HG03135 (cell line): ENCODE measurements around the gene POP7.
"Not testable (repeated sequence)": the region's sequence is repeated elsewhere in the genome, so short reads cannot be mapped to it uniquely, and the experiment has no call there.

ENCODE experiments used
- ATAC-seq: cut with Tn5 transposase; IDR thresholded peaks from one replicate; pipeline ENCODE4 v1.9.1; 2021; ENCODE audit warnings: mild to moderate bottlenecking, moderate library complexity; ENCODE audit not compliant: unreplicated experiment

The POP7 gene

DNA sequence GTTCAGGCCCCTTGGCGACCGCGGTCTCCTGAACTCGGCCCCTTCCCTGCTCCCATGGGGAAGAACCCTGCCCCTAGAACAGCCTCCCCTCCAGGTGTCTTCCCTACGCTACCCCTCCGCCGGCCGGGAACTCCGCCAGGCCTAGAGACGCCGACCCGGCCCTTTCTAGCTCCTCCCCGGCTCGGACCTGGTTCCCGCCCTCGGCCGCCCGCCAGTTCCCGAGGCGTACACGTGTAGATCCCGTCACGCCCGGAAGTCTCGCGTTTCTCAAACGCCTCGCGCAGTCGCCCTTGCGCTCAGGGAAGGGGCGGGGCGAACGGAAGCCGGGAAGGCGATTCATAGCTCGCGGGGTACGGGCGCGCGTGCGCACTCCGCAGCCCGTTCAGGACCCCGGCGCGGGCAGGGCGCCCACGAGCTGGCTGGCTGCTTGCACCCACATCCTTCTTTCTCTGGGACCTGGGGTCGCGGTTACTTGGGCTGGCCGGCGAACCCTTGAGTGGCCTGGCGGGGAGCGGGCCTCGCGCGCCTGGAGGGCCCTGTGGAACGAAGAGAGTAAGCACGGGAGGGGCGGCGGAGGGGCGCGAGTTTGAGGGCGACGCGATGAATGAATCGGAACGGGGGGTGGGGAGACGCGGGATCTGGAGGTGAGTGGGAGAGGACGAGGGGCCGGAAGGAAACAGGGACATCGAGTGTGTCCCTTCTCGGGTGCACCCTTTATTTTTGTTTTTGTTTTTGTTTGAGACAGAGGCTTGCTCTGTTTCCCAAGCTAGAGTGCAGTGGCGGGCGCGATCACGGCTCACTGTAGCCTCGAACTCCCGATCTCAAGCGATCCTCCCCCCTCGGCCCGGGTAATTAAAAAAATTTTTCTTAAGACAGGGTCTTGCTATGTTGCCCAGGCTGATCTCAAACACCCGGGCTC lies at the start of gene POP7:
Gene POP7 (plus strand): TSS at position 369 of the 919 bp plus-strand sequence. CDS start 710 bp downstream, outside the sequence.
- ATAC-seq, result peak; percentile 84

DNA sequence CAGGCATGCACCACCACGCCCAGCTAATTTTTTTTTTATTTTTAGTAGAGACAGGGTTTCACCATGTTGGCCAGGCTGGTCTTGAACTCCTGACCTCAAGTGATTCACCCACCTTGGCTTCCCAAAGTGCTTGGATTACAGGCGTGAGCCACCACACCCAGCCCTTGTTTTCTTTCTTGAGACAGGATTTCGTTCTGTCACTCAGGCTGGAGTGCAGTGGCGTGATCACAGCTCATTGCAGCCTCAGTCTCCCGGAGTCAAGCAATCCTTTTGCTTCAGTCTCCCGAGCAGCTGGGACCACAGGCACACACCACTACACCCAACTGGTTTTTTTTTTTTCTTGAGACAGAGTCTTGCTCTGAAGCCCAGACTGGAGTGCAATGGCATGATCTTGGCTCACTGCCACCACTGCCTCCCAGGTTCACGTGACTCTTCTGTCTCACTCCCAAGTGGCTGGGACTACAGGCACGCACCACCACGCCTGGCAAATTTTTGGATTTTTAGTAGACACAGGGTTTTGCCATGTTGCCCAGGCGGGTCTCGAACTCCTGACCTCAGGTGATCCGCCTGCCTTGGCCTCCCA lies 43.6 kb upstream of the POP7 start:
- not testable (repeated sequence) for ATAC-seq

DNA sequence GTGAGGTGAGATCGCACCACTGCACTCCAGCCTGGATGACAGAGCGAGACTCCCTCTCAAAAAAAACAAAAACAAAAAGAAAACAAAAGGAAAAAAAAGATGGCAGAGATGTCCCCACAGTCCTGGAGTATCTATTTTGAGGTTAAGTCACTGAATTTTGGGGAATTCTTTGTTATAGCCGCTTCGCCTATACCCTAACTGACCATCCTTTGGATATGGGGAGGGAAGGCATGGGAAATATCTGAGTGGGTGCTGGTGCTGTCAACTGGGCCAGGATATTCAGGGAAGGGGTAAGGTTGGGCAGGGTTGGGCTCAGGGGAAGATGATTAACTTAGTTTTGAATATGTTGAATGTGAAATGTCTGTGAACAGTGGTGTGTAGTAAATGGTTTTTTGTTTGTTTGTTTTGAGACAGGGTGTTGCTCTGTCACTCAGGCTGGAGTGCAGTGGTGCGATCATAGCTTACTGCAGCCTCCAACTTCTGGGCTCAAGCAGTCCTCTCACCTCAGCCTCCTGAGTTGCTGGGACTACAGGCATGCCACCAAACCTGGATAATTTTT lies 40.7 kb upstream of the POP7 start:
- no peak for ATAC-seq

DNA sequence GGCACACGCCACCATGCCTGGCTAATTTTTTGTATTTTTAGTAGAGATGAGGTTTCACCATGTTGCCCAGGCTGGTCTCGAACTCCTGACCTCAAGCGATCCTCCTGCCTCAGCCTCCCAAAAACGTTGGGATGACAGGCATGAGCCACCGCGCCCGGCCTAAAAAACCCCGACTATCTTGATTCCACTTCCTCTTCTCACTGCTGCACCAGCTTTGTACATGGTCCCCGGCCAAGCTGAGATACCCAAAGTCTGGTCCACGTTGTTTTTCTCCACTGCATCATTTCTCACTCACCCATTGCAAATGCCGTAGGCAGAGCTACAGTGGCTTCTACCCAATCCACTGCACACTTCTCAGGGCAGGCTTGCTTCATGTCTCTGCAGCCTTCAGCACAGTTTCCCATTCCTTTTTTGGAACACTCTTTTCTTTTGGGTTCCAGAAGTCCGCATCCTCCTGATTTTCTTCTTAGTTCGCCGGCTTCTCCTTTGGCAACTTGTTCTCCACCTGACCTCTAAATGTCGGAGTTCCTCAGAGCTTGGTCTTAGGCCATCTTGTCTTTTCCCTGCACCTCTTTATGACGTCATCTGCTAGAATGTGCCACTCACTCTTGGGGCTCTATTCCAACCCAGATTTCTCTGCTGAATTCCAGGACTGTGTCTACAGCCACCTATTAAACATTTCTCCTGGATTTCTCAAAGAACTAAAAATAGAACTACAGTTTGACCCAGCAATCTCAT lies 38.4 kb upstream of the POP7 start:
- no peak for ATAC-seq

DNA sequence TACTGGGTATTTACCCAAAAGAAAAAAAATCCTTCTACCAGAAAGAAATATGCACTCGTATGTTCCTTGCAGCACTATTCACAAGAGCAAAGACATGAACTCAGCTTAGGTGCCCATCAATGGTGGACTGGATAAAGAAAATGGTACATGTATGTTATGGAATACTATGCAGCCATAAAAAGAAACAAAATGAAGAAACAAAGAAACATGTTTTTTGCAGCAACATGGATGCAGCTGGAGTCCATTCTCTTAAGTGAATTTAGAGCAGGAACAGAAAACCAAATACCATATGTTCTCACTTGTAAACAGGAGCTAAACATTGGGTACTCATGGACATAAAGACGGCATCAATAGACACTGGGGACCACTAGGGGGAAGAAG lies 37.9 kb upstream of the POP7 start:
- ATAC-seq, result no peak

DNA sequence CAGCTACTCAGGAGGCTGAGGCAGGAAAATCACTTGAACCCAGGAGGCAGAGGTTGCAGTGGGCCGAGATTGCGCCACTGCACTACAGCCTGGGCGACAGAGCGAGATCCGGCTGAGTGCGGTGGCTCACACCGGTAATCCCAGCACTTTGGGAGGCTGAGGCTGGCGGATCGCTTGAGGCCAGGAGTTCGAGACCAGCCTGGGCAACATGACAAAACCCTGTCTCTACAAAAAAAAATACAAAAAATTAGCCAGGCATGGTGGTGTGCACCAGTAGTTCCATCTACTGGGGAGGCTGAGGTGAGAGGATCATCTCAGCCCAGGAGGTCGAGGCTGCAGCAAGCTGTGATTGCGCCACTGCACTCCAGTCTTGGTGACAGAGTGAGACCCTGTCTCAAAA lies 36.8 kb upstream of the POP7 start:
- not testable (repeated sequence) for ATAC-seq

DNA sequence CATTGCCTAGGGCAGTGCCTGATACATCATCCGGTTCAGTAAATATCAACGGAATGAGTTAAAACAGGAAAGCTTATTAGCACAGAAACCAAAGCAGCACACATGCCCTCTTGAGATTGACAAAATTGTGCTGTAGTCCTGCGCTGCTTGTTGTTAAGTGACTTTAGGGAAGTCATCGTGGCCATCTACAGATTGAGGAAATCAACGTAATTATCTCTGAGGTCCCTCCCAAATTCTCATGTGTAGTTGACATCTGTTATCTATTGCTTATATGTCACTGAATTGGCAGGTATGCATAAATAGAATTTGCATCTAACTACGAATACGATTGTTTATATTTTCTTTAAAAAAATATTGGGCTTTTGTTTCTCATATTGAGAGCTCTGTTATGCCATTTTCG lies 35.8 kb upstream of the POP7 start:
- no peak for ATAC-seq

DNA sequence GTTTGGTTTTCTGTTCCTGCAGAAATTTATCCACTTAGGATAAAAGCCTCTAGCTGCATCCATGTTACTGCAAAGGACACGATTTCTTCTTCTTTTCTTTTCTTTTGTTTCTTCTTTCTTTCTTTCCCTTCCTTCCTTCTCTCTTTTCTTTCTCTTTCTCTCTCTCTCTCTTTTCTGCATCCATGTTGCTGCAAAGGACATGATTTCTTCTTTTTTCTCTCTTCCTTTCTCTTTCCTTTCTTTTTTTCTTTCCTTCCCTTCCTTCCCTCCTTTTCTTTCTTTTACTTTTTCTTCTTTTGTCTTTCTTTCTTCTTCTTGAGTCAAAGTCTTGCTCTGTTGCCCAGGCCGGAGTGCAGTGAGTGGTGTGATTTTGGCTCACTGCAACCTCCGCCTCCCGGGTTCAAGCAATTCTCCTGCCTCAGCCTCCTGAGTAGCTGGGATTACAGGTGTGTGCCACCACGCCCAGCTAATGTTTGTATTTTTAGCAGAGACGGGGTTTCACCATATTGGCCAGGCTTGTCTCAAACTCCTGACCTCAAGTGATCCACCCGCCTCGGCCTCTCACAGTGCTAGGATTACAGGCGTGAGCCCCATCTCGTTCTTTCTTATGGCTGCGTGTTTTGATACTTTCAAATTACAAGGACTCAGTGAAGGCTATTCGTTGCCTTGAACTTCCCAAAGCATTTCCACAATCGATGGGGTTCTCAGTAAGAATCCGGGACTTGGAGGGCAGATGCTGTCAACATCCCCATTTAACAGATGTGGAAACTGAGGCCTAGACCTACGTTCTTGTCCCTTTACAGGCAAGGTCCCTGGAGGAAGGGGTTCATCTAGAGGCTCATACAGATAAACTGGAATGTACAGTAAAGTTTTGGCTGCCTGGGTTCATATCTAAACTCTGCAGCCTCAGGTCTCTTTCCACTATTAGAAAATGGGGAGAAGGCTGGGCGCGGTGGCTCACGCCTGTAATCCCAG lies 34.3 kb upstream of the POP7 start:
- ATAC-seq, result no peak

DNA sequence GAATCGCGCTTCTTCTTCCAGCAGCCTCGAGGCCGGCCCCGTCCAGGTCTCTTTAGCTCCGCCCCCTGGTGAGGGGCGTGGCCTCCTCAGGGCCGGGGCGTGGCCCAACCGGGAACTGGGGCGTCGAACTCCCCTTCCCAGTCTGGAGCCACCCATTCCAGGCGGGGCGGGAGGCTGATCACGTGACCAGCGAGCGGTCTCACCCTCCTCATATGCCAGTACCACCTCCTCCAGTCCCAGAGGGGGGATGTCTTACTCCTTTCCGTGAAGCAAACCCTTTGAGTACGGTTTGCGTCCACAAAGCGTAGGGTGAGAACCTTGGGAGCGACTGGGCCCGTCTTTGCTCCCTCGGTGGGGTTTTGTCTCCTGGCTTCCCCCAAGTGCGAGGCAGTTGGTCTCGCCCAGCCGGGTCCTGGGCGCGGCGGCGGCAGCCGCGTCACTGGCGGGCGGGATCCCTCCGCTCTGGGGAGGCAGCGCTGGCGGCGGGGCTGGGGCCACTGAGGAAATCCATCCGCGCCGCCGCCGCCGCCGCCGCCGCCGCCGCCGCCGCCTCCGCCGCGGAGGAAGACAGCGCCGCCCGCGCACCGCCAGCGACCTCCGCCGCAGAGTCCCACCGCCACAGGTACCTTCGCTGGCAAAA lies 32.5 kb upstream of the POP7 start, which contains the start of gene GNB2:
Gene GNB2 (plus strand): TSS at position 439 of the 640 bp plus-strand sequence. CDS start 2,526 bp downstream, outside the sequence.
- peak; percentile 50 for ATAC-seq

DNA sequence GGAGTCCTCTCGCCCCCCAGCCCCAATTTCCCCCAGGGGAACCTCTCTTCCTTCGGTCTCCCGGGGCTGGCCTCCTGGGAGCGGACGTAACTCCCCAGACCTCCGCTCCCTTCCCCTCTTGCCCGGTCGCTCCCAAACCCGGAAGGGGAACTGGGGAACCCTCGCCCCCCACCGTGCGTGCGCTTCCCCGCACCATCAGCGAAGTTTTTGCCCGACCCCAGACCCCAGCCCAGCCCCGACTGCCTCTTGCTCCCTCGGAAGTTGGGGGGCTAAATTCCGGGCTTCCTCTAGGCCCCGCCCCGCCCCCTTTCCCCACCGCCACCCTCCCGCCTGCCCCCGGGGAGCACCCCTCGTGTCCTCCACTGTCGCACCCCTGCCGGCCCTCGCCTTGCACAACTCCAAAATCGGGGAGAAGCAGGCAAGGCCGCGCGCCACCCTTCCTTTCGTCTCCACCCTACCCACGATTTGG lies 31.9 kb upstream of the POP7 start:
- ATAC-seq, result no peak

DNA sequence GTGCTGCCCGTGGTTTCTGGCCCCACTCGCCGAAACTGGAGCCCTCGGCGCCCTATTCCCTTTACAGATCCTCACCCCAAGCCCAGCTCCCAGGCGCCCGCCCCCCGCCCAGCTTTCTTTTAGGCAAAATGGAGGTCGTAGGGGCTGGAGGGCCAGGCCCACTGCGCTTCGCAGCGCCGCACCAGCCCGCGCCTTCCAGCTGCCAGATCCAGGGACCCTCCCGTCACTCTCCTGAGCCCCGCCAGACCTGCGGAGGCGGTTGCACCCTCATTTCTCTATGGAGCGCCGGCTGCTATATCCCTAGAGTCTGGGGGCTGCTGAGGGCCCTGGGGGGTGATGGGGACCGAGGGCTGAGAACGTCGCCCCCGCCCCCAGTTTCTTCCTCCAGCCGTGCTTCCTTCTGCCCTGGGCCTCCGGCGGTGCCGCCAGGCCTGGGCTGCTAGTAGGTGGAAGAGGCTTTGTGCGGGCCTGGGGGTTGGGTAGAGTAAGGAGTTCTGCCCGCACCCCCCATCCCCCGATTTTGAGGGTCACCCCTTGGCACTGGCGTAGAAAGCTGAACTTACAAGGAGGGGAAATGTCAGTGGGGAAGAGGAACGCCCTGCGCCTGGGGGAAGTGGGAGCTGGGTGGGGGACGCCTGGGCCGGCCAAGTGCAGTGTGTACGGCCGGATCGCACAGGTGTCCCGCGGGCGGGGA lies 31.4 kb upstream of the POP7 start:
- ATAC-seq, result no peak

DNA sequence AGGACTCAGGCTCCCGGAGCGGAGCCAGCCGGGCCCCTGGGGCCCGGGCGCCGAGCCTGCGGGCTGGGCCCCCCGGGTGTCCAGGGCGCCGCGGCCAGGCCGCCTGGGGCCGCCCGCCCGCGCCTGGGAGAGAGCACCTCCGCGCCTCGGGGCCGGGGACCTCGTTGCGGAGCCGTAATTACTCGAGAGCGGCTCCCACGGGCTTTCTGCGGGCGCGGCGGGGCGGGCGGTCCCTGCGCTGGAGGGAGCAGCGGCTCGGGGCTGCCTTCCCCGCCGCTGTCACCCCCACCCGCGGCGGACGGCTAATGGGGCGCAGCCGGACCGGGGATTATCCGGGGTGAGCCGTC lies 30.8 kb upstream of the POP7 start:
- no peak for ATAC-seq

DNA sequence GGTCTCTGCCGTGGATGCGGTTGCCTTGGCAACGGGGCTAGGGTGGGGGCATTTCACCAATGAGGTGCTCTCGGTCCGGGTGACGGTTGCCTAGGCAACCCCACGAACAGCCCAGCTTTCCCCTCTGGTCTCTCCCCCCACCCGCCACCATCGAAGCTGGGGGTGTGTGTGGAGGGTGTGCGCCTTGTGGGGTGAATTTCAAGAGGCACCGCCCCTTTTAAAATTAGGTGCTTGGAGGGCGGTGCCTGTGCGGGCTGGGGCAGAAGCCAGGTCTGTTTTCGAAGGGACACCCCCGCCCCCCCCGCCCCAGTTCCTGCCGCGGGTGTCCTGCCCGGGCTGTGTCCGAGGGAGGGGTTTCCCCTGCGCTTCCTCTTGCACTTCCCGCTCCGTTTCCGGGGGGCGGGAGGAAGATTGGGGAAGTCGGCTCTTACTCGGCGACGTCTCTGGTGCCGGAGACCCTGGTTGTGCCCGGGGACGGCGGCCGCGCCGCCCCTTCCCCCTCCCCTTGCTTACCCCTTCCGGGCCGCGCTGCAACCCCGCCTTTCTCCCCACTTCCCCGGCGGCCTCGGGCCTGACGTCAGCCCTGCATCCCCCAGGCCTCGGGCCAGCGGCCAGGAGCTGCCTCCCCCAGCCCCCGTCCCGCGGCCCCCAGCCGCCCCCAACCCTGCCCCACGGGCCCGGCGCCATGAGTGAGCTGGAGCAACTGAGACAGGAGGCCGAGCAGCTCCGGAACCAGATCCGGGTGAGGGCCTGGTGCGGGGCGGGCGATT lies 30.2 kb upstream of the POP7 start:
- peak; percentile 33 for ATAC-seq

DNA sequence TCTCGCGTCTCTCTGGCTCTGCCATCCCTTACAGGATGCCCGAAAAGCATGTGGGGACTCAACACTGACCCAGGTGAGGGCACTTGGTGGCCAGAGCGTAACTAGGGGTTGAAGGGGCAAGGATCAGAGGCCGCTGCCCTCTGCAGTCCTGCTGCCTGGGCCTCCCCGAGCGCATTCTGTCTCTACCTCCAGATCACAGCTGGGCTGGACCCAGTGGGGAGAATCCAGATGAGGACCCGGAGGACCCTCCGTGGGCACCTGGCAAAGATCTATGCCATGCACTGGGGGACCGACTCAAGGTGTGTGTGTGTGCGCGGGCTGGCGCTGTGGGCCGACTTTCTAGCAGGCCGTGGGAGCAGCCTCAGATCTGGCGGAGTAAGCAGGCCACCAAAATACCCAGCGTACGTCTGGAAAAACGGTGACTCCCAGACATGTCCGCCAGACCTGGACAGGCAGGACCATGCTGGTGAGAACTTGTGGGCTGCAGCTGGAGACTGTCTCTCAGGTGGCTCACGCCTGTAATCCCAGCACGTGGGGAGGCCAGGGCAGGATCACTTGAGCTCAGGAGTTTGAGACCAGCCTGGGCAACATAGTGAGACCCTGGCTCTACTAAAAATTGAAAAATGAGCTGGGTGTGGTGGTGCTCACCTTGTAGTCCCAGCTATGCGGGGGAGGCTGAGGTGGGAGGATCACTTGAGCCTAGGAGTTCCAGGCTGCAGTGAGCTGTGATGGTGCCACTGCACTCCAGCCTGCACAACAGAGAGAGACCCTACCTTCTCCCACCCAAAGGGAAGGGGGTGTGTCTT lies 29.2 kb upstream of the POP7 start:
- no peak for ATAC-seq

DNA sequence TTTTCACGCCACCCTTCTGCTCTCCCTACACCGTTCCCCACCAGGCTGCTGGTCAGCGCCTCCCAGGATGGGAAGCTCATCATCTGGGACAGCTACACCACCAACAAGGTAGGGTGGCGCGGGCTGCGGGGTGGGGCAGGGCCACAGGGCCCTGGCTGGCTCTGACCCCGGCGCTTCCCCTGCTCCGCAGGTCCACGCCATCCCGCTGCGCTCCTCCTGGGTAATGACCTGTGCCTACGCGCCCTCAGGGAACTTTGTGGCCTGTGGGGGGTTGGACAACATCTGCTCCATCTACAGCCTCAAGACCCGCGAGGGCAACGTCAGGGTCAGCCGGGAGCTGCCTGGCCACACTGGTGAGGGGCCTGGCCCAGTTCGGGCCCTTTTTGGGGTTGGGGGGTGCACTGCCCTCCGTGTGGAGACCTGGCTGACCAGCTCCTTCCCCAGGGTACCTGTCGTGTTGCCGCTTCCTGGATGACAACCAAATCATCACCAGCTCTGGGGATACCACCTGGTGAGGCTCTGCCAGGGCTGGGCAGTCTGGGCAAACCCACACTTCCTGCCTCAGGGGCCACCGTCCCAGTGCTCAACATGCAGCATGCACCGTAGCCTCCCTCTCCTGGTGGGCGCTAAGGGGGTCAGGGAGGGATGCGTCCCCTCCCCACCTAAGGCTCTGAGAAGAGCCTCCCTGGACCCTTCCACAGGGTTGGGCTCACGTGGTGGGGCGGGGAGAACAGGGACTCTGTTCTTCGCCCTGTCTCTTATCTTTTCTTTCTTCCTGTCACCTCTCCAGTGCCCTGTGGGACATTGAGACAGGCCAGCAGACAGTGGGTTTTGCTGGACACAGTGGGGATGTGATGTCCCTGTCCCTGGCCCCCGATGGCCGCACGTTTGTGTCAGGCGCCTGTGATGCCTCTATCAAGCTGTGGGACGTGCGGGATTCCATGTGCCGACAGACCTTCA lies 28.3 kb upstream of the POP7 start:
- ATAC-seq, result no peak

DNA sequence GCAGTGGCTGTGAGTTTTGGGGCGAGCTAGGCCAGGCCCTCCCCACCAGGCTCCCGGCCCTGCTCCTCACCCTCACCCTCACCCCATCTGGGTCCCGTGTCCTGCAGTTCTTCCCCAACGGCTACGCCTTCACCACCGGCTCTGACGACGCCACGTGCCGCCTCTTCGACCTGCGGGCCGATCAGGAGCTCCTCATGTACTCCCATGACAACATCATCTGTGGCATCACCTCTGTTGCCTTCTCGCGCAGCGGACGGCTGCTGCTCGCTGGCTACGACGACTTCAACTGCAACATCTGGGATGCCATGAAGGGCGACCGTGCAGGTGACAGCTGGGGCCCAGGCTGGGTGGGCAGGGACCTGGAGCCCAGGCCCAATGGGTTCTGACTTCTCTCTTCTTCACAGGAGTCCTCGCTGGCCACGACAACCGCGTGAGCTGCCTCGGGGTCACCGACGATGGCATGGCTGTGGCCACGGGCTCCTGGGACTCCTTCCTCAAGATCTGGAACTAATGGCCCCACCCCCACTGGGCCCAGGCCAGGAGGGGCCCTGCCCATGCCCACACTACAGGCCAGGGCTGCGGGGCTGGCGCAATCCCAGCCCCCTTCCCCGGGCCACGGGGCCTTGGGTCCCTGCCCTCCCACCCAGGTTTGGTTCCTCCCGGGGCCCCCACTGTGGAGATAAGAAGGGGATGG lies 27.5 kb upstream of the POP7 start:
- ATAC-seq, result no peak
